Measurements from ENCODE around the gene NOL7.

DNA sequence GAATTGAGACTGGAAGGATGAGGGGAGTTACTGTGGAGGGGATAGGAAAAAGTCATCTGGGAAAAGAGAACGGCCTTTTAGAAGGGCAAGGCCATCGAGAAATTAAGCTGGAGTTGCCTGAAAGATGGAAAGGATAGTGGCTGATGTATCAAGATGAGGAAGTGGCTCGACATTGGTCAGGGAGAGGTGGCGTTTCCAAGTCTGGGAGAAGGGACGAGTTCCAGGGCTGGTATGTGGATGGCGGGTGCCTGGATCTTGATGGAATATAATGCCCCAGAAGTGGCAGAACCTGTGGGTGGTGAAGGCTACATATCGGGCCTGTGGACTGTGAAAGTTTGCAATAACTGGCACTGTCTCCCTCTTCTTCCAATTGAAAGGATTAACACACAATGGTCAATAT lies 42.9 kb upstream of the NOL7 start:
- TF ChIP-seq SOX5 (CRISPR knock-in tag; IDR thresholded peaks at IDR 0.05; ENCODE audit: borderline replicate concordance) (no peak), GABPA (IDR thresholded peaks at IDR 0.05; ENCODE audit: low read depth, low read length) (no peak), GABPA (CRISPR knock-in tag; IDR thresholded peaks at IDR 0.05; ENCODE audit: low read depth) (no peak), GLI4 (CRISPR knock-in tag; IDR thresholded peaks at IDR 0.05; ENCODE audit: borderline replicate concordance) (no peak), HIVEP1 (CRISPR knock-in tag; IDR thresholded peaks at IDR 0.05) (no peak), CREB1 (IDR thresholded peaks at IDR 0.05) (no peak), CREB1 (CRISPR knock-in tag; IDR thresholded peaks at IDR 0.05) (no peak)
- TF ChIP-seq, protein P1, sequence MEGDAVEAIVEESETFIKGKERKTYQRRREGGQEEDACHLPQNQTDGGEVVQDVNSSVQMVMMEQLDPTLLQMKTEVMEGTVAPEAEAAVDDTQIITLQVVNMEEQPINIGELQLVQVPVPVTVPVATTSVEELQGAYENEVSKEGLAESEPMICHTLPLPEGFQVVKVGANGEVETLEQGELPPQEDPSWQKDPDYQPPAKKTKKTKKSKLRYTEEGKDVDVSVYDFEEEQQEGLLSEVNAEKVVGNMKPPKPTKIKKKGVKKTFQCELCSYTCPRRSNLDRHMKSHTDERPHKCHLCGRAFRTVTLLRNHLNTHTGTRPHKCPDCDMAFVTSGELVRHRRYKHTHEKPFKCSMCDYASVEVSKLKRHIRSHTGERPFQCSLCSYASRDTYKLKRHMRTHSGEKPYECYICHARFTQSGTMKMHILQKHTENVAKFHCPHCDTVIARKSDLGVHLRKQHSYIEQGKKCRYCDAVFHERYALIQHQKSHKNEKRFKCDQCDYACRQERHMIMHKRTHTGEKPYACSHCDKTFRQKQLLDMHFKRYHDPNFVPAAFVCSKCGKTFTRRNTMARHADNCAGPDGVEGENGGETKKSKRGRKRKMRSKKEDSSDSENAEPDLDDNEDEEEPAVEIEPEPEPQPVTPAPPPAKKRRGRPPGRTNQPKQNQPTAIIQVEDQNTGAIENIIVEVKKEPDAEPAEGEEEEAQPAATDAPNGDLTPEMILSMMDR (CRISPR knock-in tag; IDR thresholded peaks at IDR 0.05): no peak
